AG04449 (cell line): ENCODE data around the gene FRMD4A.

Source experiments
- CTCF ChIA-PET: fragments of 350-600 bp; formaldehyde crosslinking; extraction: SDS; loops from one replicate; lab custom pipeline; 2021; ENCODE audit warnings: antibody characterized with exemption; lab: Yijun Ruan, JAX
- POLR2A ChIA-PET: fragments of 400-600, 350-600 bp; formaldehyde crosslinking; extraction: SDS; loops from one replicate; lab custom pipeline; 2020; ENCODE audit warnings: antibody characterized with exemption, inconsistent platforms; lab: Yijun Ruan, JAX
- DNase-seq: peaks from one replicate; pipeline ENCODE4 v3.0.0-alpha.2; 2010; ENCODE audit warnings: low read depth, low spot score
- H3K4me3 ChIP-seq: 2 replicates; pipeline ENCODE4 v1.5.1; 2011; ENCODE audit warnings: low read depth, mild to moderate bottlenecking, control low read depth, low read length
- CTCF ChIP-seq: IDR thresholded peaks from one replicate; pipeline ENCODE4 v1.5.1; 2011; ENCODE audit warnings: mild to moderate bottlenecking, moderate library complexity, low read length, control low read depth, inconsistent platforms; ENCODE audit not compliant: insufficient read depth; ENCODE audit errors: missing control alignments

The FRMD4A gene

GRCh38 chr10:13920465-13920864 is 410.3 kb downstream of the FRMD4A start:
- no peak overlapping the region for H3K4me3 ChIP-seq
- TF ChIP-seq CTCF: no peak
- no peak for DNase-seq
- ChIA-PET POLR2A (no interaction called here), CTCF (no interaction called here)

- no peak for DNase-seq
- ChIA-PET POLR2A (no interaction called here), CTCF (no interaction called here)
- no peak overlapping the region for H3K4me3 ChIP-seq
- no peak for TF ChIP-seq CTCF
Measured at GRCh38 chr10:13920031-13920430, 410.7 kb downstream of the FRMD4A start.

GRCh38 chr10:13917791-13918190 is 412.9 kb downstream of the FRMD4A start:
- DNase-seq: no peak
- ChIA-PET POLR2A (no interaction called here), CTCF (interaction anchor here (1.4 to 1.8 kb wide), 2 partner anchors 19 to 176 kb away, joined by 4 to 5 read pairs; no protein-coding TSS in a partner anchor)
- no peak overlapping the region for H3K4me3 ChIP-seq
- no peak for TF ChIP-seq CTCF

GRCh38 chr10:13916384-13916947 is 414.3 kb downstream of the FRMD4A start:
- ChIA-PET POLR2A (no interaction called here), CTCF (interaction anchor here (0.7 to 1.8 kb wide), 2 partner anchors 13 to 17 kb away, joined by 3 to 5 read pairs; no protein-coding TSS in a partner anchor)
- no peak for DNase-seq
- H3K4me3 ChIP-seq: no peak overlapping the region
- no peak for TF ChIP-seq CTCF

GRCh38 chr10:13915710-13916109 is 415.0 kb downstream of the FRMD4A start:
- no peak for DNase-seq
- no peak overlapping the region for H3K4me3 ChIP-seq
- ChIA-PET CTCF (interaction anchor here (0.7 kb wide), 1 partner anchor 12 kb away, joined by 3 read pairs; no protein-coding TSS in a partner anchor), POLR2A (no interaction called here)
- no peak for TF ChIP-seq CTCF

- POLR2A ChIA-PET: no interaction called here
- no peak overlapping the region for H3K4me3 ChIP-seq
- CTCF ChIA-PET: interaction anchor here (0.7 kb wide), 1 partner anchor 11 kb away, joined by 3 read pairs; no protein-coding TSS in a partner anchor
- no peak for TF ChIP-seq CTCF
- DNase-seq: no peak
Measured at GRCh38 chr10:13913897-13914296, 416.8 kb downstream of the FRMD4A start.
